Measurements from ENCODE around the gene RFK. TPM values are rescaled to one million over a fixed set of nuclear protein-coding genes. Genes with fewer than 3 reads are reported as not detected.

The RFK gene
- total and polyA plus RNA-seq, 2 experiments from 2014 or later = 32.0 to 46.6 TPM

- H4K20me1 ChIP-seq (ENCODE audit: insufficient read depth, poor library complexity, severe bottlenecking) = no peaks in the 10 kb centered on the region
- no peaks in the 10 kb centered on the region for H3K79me2 ChIP-seq
- H3K9me3 ChIP-seq (ENCODE audit: low read depth) = no peaks in the 10 kb centered on the region
- no peak overlapping the region for H3K27ac ChIP-seq
- DNase-seq (ENCODE audit: low spot score) = no peak
- no peak overlapping the region for H3K4me3 ChIP-seq
- H3K4me2 ChIP-seq = no peak overlapping the region
- H3K36me3 ChIP-seq (replicated peaks; ENCODE audit: insufficient read depth, low read depth) = no peaks in the 10 kb centered on the region
- no peaks in the 10 kb centered on the region for H3K4me1 ChIP-seq (ENCODE audit: insufficient read depth)
- 88% methylated on average over 5 of the region's 5 CpGs for WGBS (ENCODE audit: low lambda C conversion rate, missing lambda C conversion rate)
- no peak for TF ChIP-seq EZH2 (IDR thresholded peaks at IDR 0.05; ENCODE audit: borderline replicate concordance)
- no peaks in the 10 kb centered on the region for H3K27me3 ChIP-seq
- H2AFZ ChIP-seq = no peak overlapping the region
- no peaks in the 10 kb centered on the region for H3K9me2 ChIP-seq (replicated peaks; ENCODE audit: insufficient read depth)
These were observed 39.2 kb upstream of the RFK start for GRCh38 chr9:76433406-76433805.

- H3K27me3 ChIP-seq = no peaks in the 10 kb centered on the region
- no peak overlapping the region for H3K27ac ChIP-seq
- no peaks in the 10 kb centered on the region for H3K36me3 ChIP-seq (replicated peaks; ENCODE audit: insufficient read depth, low read depth)
- no peak overlapping the region for H2AFZ ChIP-seq
- no peaks in the 10 kb centered on the region for H4K20me1 ChIP-seq (ENCODE audit: insufficient read depth, poor library complexity, severe bottlenecking)
- H3K9me2 ChIP-seq (replicated peaks; ENCODE audit: insufficient read depth) = no peaks in the 10 kb centered on the region
- TF ChIP-seq CTCF (IDR thresholded peaks at IDR 0.05; ENCODE audit: poor library complexity) = no peak
- TF ChIP-seq EZH2 (IDR thresholded peaks at IDR 0.05; ENCODE audit: borderline replicate concordance) = no peak
- no peak for TF ChIP-seq EZH2phosphoT487 (IDR thresholded peaks at IDR 0.05; ENCODE audit: low read depth, severe bottlenecking, unreplicated experiment)
- no peak overlapping the region for H3K4me3 ChIP-seq
- no peak overlapping the region for H3K4me2 ChIP-seq
- WGBS (ENCODE audit: low lambda C conversion rate, missing lambda C conversion rate) = 76% methylated on average over 8 of the region's 8 CpGs
- H3K4me1 ChIP-seq (ENCODE audit: insufficient read depth) = no peaks in the 10 kb centered on the region
- DNase-seq (ENCODE audit: low spot score) = no peak
- no peaks in the 10 kb centered on the region for H3K9me3 ChIP-seq (ENCODE audit: low read depth)
- H3K79me2 ChIP-seq = no peaks in the 10 kb centered on the region
These were observed 37.4 kb upstream of the RFK start for GRCh38 chr9:76431601-76432000.

- Histone ChIP-seq H3K27me3 (no peaks in the 10 kb centered on the region), H3K36me3 (replicated peaks; ENCODE audit: insufficient read depth, low read depth) (no peaks in the 10 kb centered on the region), H4K20me1 (ENCODE audit: insufficient read depth, poor library complexity, severe bottlenecking) (no peaks in the 10 kb centered on the region), H3K4me1 (ENCODE audit: insufficient read depth) (no peaks in the 10 kb centered on the region), H3K4me3 (no peak overlapping the region), H3K9me2 (replicated peaks; ENCODE audit: insufficient read depth) (no peaks in the 10 kb centered on the region), H3K4me2 (no peak overlapping the region), H3K9me3 (ENCODE audit: low read depth) (no peaks in the 10 kb centered on the region), H2AFZ (no peak overlapping the region), H3K27ac (no peak overlapping the region), H3K79me2 (no peaks in the 10 kb centered on the region)
- no peak for TF ChIP-seq CTCF (IDR thresholded peaks at IDR 0.05; ENCODE audit: poor library complexity)
- no peak for TF ChIP-seq EZH2phosphoT487 (IDR thresholded peaks at IDR 0.05; ENCODE audit: low read depth, severe bottlenecking, unreplicated experiment)
- TF ChIP-seq EZH2 (IDR thresholded peaks at IDR 0.05; ENCODE audit: borderline replicate concordance) = no peak
- no peak for DNase-seq (ENCODE audit: low spot score)
- WGBS (ENCODE audit: low lambda C conversion rate, missing lambda C conversion rate) = 93% methylated on average over 7 of the region's 7 CpGs
These were observed 32.7 kb upstream of the RFK start for GRCh38 chr9:76426807-76427419.

GRCh38 chr9:76425677-76426453 lies 31.6 kb upstream of the RFK start:
- no peaks in the 10 kb centered on the region for H3K27me3 ChIP-seq
- WGBS (ENCODE audit: low lambda C conversion rate, missing lambda C conversion rate) = 82% methylated on average over 8 of the region's 8 CpGs

More at GRCh38 chr9:76425677-76426453, 31.6 kb upstream of the RFK start:
- H2AFZ ChIP-seq = no peak overlapping the region
- H4K20me1 ChIP-seq (ENCODE audit: insufficient read depth, poor library complexity, severe bottlenecking) = no peaks in the 10 kb centered on the region
- no peak overlapping the region for H3K4me2 ChIP-seq
- DNase-seq (ENCODE audit: low spot score) = no peak
- no peaks in the 10 kb centered on the region for H3K9me2 ChIP-seq (replicated peaks; ENCODE audit: insufficient read depth)
- H3K9me3 ChIP-seq (ENCODE audit: low read depth) = no peaks in the 10 kb centered on the region
- H3K27ac ChIP-seq = no peak overlapping the region
- no peaks in the 10 kb centered on the region for H3K36me3 ChIP-seq (replicated peaks; ENCODE audit: insufficient read depth, low read depth)
- no peak overlapping the region for H3K4me3 ChIP-seq
- no peaks in the 10 kb centered on the region for H3K4me1 ChIP-seq (ENCODE audit: insufficient read depth)
- TF ChIP-seq EZH2phosphoT487 (IDR thresholded peaks at IDR 0.05; ENCODE audit: low read depth, severe bottlenecking, unreplicated experiment) (no peak), CTCF (IDR thresholded peaks at IDR 0.05; ENCODE audit: poor library complexity) (no peak), EZH2 (IDR thresholded peaks at IDR 0.05; ENCODE audit: borderline replicate concordance) (no peak)
- H3K79me2 ChIP-seq = no peaks in the 10 kb centered on the region
